Keratinocyte (primary cell): ENCODE measurements around the gene OR10T2. TPM values are rescaled to one million over a fixed set of nuclear protein-coding genes. Genes with fewer than 3 reads are reported as not detected.
"Not testable (repeated sequence)": the region's sequence is repeated elsewhere in the genome, so short reads cannot be mapped to it uniquely, and the experiment has no call there.

Experiments used
- DNase-seq: peaks from one replicate; pipeline ENCODE4 v3.0.0-alpha.2; 2011; ENCODE audit warnings: low read depth, missing footprints, low spot score
- FAIRE-seq: peaks from 2 replicates; lab custom pipeline; 2011; peaks lifted over from hg19 to GRCh38; lab: Jason Lieb, UNC
- H2AFZ ChIP-seq: 2 replicates; pipeline ENCODE4 v1.6.0; 2012; ENCODE audit warnings: low read length, control low read depth, inconsistent platforms; ENCODE audit not compliant: control insufficient read depth
- H3K27ac ChIP-seq: 2 replicates; pipeline ENCODE4 v1.5.1; 2011; ENCODE audit warnings: low read length; ENCODE audit not compliant: control insufficient read depth, insufficient read depth
- H3K27me3 ChIP-seq: 3 replicates; pipeline ENCODE4 v1.6.0; 2011; ENCODE audit warnings: low read length; ENCODE audit not compliant: control insufficient read depth, insufficient read depth; ENCODE audit errors: extremely low read depth
- H3K36me3 ChIP-seq, 2 experiments: 2 replicates in 1 of 2; 3 replicates in 1 of 2; pipeline ENCODE4 v1.5.1; 2011; ENCODE audit warnings: low read length in 2 of 2, mild to moderate bottlenecking in 1 of 2; ENCODE audit not compliant: control insufficient read depth in 2 of 2, insufficient read depth in 2 of 2; ENCODE audit errors: extremely low read depth in 1 of 2
- H3K4me1 ChIP-seq: 3 replicates; pipeline ENCODE4 v1.5.1; 2011; ENCODE audit warnings: low read length; ENCODE audit not compliant: control insufficient read depth, insufficient read depth; ENCODE audit errors: extremely low read depth
- H3K4me2 ChIP-seq: 3 replicates; pipeline ENCODE4 v1.6.0; 2011; ENCODE audit warnings: low read depth, low read length; ENCODE audit not compliant: control insufficient read depth, insufficient read depth; ENCODE audit errors: extremely low read depth
- H3K4me3 ChIP-seq, 3 experiments: fragments of 200-600 bp in 1 of 3; sonication (generic) in 1 of 3; 2 replicates in 2 of 3; 3 replicates in 1 of 3; pipeline ENCODE4 v1.5.1; 2011 to 2016; ENCODE audit warnings: low read length in 3 of 3, mild to moderate bottlenecking in 3 of 3, control low read depth in 2 of 3, inconsistent platforms in 1 of 3, low read depth in 1 of 3, mixed read lengths in 1 of 3, mixed run types in 1 of 3, moderate library complexity in 1 of 3; ENCODE audit not compliant: control insufficient read depth in 2 of 3, insufficient read depth in 2 of 3; ENCODE audit errors: extremely low read depth in 1 of 3
- H3K79me2 ChIP-seq: 2 replicates; pipeline ENCODE4 v1.6.0; 2012; ENCODE audit warnings: low read length; ENCODE audit not compliant: control insufficient read depth, insufficient read depth
- H3K9ac ChIP-seq: 3 replicates; pipeline ENCODE4 v1.6.0; 2011; ENCODE audit warnings: low read length; ENCODE audit not compliant: control insufficient read depth, insufficient read depth; ENCODE audit errors: extremely low read depth
- H3K9me1 ChIP-seq: 3 replicates; pipeline ENCODE4 v1.6.0; 2011; ENCODE audit warnings: low read length; ENCODE audit not compliant: control insufficient read depth, insufficient read depth; ENCODE audit errors: extremely low read depth
- H3K9me3 ChIP-seq: 2 replicates; pipeline ENCODE4 v1.5.1; 2012; ENCODE audit warnings: low read depth, low read length; ENCODE audit not compliant: control insufficient read depth
- H4K20me1 ChIP-seq: 3 replicates; pipeline ENCODE4 v1.6.0; 2011; ENCODE audit warnings: low read length; ENCODE audit not compliant: control insufficient read depth, insufficient read depth; ENCODE audit errors: extremely low read depth
- CTCF ChIP-seq, 3 experiments: IDR thresholded peaks in 1 of 3; conservative IDR thresholded peaks in 1 of 3; optimal IDR thresholded peaks in 1 of 3; 2 replicates in 2 of 3; 3 replicates in 1 of 3; pipeline versions ENCODE3 to v1.5.1; 2011; ENCODE audit warnings: low read length in 3 of 3, mild to moderate bottlenecking in 3 of 3, moderate library complexity in 2 of 3, control low read depth in 1 of 3, inconsistent platforms in 1 of 3; ENCODE audit not compliant: insufficient read depth in 2 of 3; ENCODE audit errors: extremely low read depth in 1 of 3
- EZH2 ChIP-seq: IDR thresholded peaks from one replicate; pipeline ENCODE4 v1.6.1; 2012; ENCODE audit warnings: inconsistent platforms, mild to moderate bottlenecking, low read length, moderate library complexity
- dilution Hi-C: fragments of 300-500 bp; cut with MboI; formaldehyde crosslinking; loops from one replicate; pipeline ENCODE4 v1.7.0; 2020; ENCODE audit warnings: low sequenced_read_pairs; ENCODE audit not compliant: extremely low pct_ligation_motif_present
- polyA plus RNA-seq, 5 experiments: library from polyadenylated mRNA; depleted of rRNA in 3 of 5; stranded (reverse) in 3 of 5; stranded (forward) in 1 of 5; unstranded in 1 of 5; fragments of >200 nt; gene quantifications; 1 replicate in 1 of 5; 2 replicates in 3 of 5; 3 replicates in 1 of 5; pipeline versions ENCODE4 v1.2.1 to v1.2.3, GENCODE V29; 2011 to 2012; ENCODE audit warnings: missing spikeins in 2 of 5, low read depth in 1 of 5, low replicate concordance in 1 of 5

The OR10T2 gene
- polyA plus RNA-seq, 1 donor (not counting 4 experiments of a cell fraction or from before 2014, with no cell fraction given): not detected

- H3K27ac ChIP-seq: no peak overlapping the region
- no peak overlapping the region for H3K9ac ChIP-seq
- no peaks in the 10 kb centered on the region for H3K36me3 ChIP-seq
- FAIRE-seq: no peak
- H3K4me2 ChIP-seq: no peak overlapping the region
- H3K79me2 ChIP-seq: no peaks in the 10 kb centered on the region
- no peaks in the 10 kb centered on the region for H3K9me1 ChIP-seq
- no peaks in the 10 kb centered on the region for H4K20me1 ChIP-seq
- dilution Hi-C loops: no loop called here
- no peak overlapping the region for H2AFZ ChIP-seq
- no peak for DNase-seq
- TF ChIP-seq CTCF (optimal IDR thresholded peaks at IDR 0.05 in 1 of 3, IDR thresholded peaks at IDR 0.05 in 1 of 3, conservative IDR thresholded peaks at IDR 0.05 in 1 of 3; ENCODE audit: extremely low read depth in 1 of 3, insufficient read depth in 2 of 3, low read length in 3 of 3) (no peak), EZH2 (no peak)
- H3K4me3 ChIP-seq: no peak overlapping the region
- H3K27me3 ChIP-seq: no peaks in the 10 kb centered on the region
- no peaks in the 10 kb centered on the region for H3K9me3 ChIP-seq
- H3K4me1 ChIP-seq: no peaks in the 10 kb centered on the region
Observed at GRCh38 chr1:158374860-158375259, 24.4 kb downstream of the OR10T2 start.

- H3K9me1 ChIP-seq, H3K36me3 ChIP-seq, FAIRE-seq, H3K27ac ChIP-seq, H3K9me3 ChIP-seq, H2AFZ ChIP-seq, H3K79me2 ChIP-seq, H3K9ac ChIP-seq, DNase-seq, H3K4me1 ChIP-seq, H3K4me3 ChIP-seq, H3K27me3 ChIP-seq, dilution Hi-C loops, H4K20me1 ChIP-seq, H3K4me2 ChIP-seq: not testable (repeated sequence)
Observed at GRCh38 chr1:158374101-158374500, 25.2 kb downstream of the OR10T2 start.
